ENCODE measurements around the gene DPP6.

DPP6 gene

DNA sequence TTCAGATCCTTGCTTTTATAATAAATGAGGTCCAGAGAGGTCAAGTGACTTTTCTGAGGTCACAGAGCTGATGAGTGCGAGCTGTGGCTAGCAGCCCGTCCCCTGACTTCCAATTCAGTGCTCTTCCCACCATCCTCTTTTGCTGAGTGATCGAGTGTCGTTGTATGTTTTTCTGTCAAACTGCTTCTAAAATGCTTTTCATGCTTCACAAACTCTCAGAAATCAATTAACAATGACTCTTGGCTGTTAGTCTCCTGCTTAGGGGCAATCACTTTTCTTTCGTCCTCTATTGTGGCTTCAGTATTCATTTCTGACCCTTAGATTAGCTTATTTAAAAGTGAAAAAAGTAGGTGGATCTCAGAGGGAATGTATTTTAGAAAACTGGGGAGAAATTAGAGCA, 423.7 kb downstream of the DPP6 start:
- TF ChIP-seq EGR1 (IDR thresholded peaks at IDR 0.05) (no peak), YY1 (IDR thresholded peaks at IDR 0.05; ENCODE audit: low read depth) (no peak), NFIC (IDR thresholded peaks at IDR 0.05) (no peak), RAD21 (IDR thresholded peaks at IDR 0.05; ENCODE audit: low read depth) (no peak), ZBTB7A (IDR thresholded peaks at IDR 0.05; ENCODE audit: low read depth) (no peak), CEBPB (IDR thresholded peaks at IDR 0.05) (no peak)
- TF ChIP-seq, protein P1, sequence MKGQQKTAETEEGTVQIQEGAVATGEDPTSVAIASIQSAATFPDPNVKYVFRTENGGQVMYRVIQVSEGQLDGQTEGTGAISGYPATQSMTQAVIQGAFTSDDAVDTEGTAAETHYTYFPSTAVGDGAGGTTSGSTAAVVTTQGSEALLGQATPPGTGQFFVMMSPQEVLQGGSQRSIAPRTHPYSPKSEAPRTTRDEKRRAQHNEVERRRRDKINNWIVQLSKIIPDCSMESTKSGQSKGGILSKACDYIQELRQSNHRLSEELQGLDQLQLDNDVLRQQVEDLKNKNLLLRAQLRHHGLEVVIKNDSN (IDR thresholded peaks at IDR 0.05), result no peak

DNA sequence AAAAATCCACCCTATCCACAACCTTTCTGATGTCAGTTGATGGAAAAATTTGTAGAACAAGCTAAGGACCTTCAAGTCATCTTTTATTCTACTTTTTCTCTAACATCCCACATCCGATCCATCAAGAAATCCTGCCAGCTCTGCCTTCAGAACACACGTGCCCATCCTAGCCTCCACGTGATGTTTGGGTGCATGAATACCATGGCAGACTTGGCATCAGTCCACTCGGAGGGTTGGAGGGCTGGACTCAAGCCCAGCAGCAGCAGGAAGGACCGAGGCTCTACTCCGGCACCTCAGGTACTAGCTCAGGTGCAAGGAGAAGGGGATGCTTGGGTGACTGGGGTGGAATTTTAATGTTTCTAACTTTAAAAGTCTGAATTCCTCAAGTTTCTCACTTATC, 428.6 kb downstream of the DPP6 start:
- TF ChIP-seq ZBTB7A (IDR thresholded peaks at IDR 0.05; ENCODE audit: low read depth) (no peak), TAF1 (IDR thresholded peaks at IDR 0.05; ENCODE audit: low read depth) (no peak), EP300 (IDR thresholded peaks at IDR 0.05; ENCODE audit: borderline replicate concordance) (no peak), EGR1 (IDR thresholded peaks at IDR 0.05) (no peak), FOXM1 (IDR thresholded peaks at IDR 0.05; ENCODE audit: borderline replicate concordance, low read depth) (no peak), NFIC (IDR thresholded peaks at IDR 0.05) (no peak), TEAD4 (IDR thresholded peaks at IDR 0.05) (no peak), TCF12 (IDR thresholded peaks at IDR 0.05; ENCODE audit: low read depth) (no peak), CREB1 (IDR thresholded peaks at IDR 0.05; ENCODE audit: low read depth) (no peak), YY1 (IDR thresholded peaks at IDR 0.05; ENCODE audit: low read depth) (no peak), RAD21 (IDR thresholded peaks at IDR 0.05; ENCODE audit: low read depth) (no peak), CEBPB (IDR thresholded peaks at IDR 0.05) (no peak)
- TF ChIP-seq, protein P2, sequence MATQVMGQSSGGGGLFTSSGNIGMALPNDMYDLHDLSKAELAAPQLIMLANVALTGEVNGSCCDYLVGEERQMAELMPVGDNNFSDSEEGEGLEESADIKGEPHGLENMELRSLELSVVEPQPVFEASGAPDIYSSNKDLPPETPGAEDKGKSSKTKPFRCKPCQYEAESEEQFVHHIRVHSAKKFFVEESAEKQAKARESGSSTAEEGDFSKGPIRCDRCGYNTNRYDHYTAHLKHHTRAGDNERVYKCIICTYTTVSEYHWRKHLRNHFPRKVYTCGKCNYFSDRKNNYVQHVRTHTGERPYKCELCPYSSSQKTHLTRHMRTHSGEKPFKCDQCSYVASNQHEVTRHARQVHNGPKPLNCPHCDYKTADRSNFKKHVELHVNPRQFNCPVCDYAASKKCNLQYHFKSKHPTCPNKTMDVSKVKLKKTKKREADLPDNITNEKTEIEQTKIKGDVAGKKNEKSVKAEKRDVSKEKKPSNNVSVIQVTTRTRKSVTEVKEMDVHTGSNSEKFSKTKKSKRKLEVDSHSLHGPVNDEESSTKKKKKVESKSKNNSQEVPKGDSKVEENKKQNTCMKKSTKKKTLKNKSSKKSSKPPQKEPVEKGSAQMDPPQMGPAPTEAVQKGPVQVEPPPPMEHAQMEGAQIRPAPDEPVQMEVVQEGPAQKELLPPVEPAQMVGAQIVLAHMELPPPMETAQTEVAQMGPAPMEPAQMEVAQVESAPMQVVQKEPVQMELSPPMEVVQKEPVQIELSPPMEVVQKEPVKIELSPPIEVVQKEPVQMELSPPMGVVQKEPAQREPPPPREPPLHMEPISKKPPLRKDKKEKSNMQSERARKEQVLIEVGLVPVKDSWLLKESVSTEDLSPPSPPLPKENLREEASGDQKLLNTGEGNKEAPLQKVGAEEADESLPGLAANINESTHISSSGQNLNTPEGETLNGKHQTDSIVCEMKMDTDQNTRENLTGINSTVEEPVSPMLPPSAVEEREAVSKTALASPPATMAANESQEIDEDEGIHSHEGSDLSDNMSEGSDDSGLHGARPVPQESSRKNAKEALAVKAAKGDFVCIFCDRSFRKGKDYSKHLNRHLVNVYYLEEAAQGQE (IDR thresholded peaks at IDR 0.05; ENCODE audit: low read depth), result no peak
- TF ChIP-seq, protein P1 (IDR thresholded peaks at IDR 0.05), result no peak
- TF ChIP-seq, protein P3, sequence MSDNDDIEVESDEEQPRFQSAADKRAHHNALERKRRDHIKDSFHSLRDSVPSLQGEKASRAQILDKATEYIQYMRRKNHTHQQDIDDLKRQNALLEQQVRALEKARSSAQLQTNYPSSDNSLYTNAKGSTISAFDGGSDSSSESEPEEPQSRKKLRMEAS (IDR thresholded peaks at IDR 0.05), result no peak

DNA sequence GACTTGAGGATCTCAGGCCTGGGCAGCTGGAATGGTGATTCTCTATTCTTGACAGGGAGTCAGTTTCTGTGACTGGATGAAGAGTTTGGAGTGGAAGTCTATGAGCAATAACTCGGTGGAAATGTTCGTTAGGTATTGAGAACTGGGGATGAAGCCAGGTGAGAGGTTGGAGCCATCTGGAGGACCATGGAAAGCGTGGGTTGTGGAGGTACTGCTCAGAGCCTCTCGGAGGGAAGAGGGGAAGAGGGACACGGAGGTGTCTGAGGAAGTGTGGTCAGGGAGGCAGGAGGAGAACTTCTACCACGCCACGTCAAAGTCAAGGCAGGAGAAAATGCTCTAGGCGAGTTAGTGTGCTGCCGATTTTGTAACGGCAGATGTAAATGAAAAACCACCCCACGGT, 430.7 kb downstream of the DPP6 start:
- TF ChIP-seq, protein P3 (IDR thresholded peaks at IDR 0.05), result no peak
- TF ChIP-seq NFIC (IDR thresholded peaks at IDR 0.05), result no peak
- no peak for TF ChIP-seq YY1 (IDR thresholded peaks at IDR 0.05; ENCODE audit: low read depth)

DNA sequence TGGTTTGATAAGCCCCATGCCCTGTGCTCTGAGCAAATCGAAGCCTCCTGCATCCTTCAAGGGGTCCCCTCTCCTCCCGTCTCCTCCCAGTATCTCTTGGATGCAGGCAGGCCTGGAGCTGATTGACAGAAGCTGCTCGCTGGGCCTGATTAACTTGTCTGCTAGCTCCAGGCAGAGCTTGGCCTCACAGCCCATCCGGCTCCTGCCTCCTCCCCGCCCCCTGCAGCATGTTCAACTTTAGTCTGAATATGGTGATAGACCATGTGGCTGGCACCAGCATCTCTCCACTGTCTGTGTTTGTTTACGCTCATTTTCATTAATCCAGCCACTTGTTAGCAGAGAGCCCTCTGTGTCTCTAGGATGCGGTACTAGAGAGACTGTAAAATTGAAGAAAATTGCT, 432.2 kb downstream of the DPP6 start:
- TF ChIP-seq EP300 (IDR thresholded peaks at IDR 0.05; ENCODE audit: borderline replicate concordance) (no peak), NFIC (IDR thresholded peaks at IDR 0.05) (no peak), YY1 (IDR thresholded peaks at IDR 0.05; ENCODE audit: low read depth) (no peak), CREB1 (IDR thresholded peaks at IDR 0.05; ENCODE audit: low read depth) (no peak), RAD21 (IDR thresholded peaks at IDR 0.05; ENCODE audit: low read depth) (no peak), TAF1 (IDR thresholded peaks at IDR 0.05; ENCODE audit: low read depth) (no peak), ZBTB7A (IDR thresholded peaks at IDR 0.05; ENCODE audit: low read depth) (no peak), TEAD4 (IDR thresholded peaks at IDR 0.05) (no peak), CEBPB (IDR thresholded peaks at IDR 0.05) (no peak), TCF12 (IDR thresholded peaks at IDR 0.05; ENCODE audit: low read depth) (no peak), FOXM1 (IDR thresholded peaks at IDR 0.05; ENCODE audit: borderline replicate concordance, low read depth) (no peak)
- TF ChIP-seq, protein P3 (IDR thresholded peaks at IDR 0.05), result no peak
- TF ChIP-seq, protein P1 (IDR thresholded peaks at IDR 0.05), result no peak
- TF ChIP-seq, protein P2 (IDR thresholded peaks at IDR 0.05; ENCODE audit: low read depth), result no peak

DNA sequence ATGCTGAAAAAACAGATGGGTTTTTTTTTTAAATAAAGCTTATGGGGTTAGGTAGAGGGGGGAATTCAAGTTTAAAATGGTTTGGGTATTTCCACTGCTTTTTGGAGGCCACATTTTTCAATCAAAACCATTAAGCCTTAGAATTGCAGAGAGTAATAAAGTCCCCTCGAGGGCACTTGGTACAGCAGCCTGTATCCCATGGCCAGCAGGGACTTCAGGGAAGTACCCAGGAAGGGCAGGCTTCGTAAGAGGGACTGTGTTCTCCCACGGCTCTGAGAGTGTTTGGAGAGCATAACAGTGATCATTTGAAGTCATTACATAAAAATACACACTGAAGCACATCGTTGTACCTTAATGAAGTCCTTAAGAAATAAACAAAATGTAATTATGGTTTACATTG, 432.7 kb downstream of the DPP6 start:
- no peak for TF ChIP-seq NFIC (IDR thresholded peaks at IDR 0.05)
- TF ChIP-seq, protein P1 (IDR thresholded peaks at IDR 0.05), result no peak
- TF ChIP-seq CEBPB (IDR thresholded peaks at IDR 0.05), result no peak
- no peak for TF ChIP-seq YY1 (IDR thresholded peaks at IDR 0.05; ENCODE audit: low read depth)
- TF ChIP-seq, protein P3 (IDR thresholded peaks at IDR 0.05), result no peak
- no peak for TF ChIP-seq EGR1 (IDR thresholded peaks at IDR 0.05)
- no peak for TF ChIP-seq RAD21 (IDR thresholded peaks at IDR 0.05; ENCODE audit: low read depth)
- TF ChIP-seq EP300 (IDR thresholded peaks at IDR 0.05; ENCODE audit: borderline replicate concordance), result no peak
- no peak for TF ChIP-seq TAF1 (IDR thresholded peaks at IDR 0.05; ENCODE audit: low read depth)
- TF ChIP-seq, protein P2 (IDR thresholded peaks at IDR 0.05; ENCODE audit: low read depth), result no peak
- TF ChIP-seq FOXM1 (IDR thresholded peaks at IDR 0.05; ENCODE audit: borderline replicate concordance, low read depth), result no peak
- TF ChIP-seq ZBTB7A (IDR thresholded peaks at IDR 0.05; ENCODE audit: low read depth), result no peak
- no peak for TF ChIP-seq TCF12 (IDR thresholded peaks at IDR 0.05; ENCODE audit: low read depth)
- TF ChIP-seq TEAD4 (IDR thresholded peaks at IDR 0.05), result no peak
- no peak for TF ChIP-seq CREB1 (IDR thresholded peaks at IDR 0.05; ENCODE audit: low read depth)

Data from Ishikawa (cell line).